ENCODE data around the gene STAT4.

GRCh38 chr2:191190861-191191552 is 40.2 kb upstream of the STAT4 start:
- no peak for TF ChIP-seq CTCF (conservative IDR thresholded peaks at IDR 0.05 in 1 of 2, IDR thresholded peaks at IDR 0.05 in 1 of 2; ENCODE audit: extremely low read depth in 1 of 2, insufficient read depth in 1 of 2, low read depth in 1 of 2, low read length in 2 of 2)
- TF ChIP-seq EZH2 (IDR thresholded peaks at IDR 0.05; ENCODE audit: borderline replicate concordance, low read length), result no peak

Data from mammary epithelial cell (primary cell).